ENCODE data around the gene CYP3A5.

CYP3A5 gene

GRCh38 chr7:99605527-99605926, 74.3 kb downstream of the CYP3A5 start:
- no peak for DNase-seq

- DNase-seq, result no peak
These were observed 78.0 kb downstream of the CYP3A5 start for GRCh38 chr7:99601656-99602310.

- DNase-seq, result no peak
These were observed 80.0 kb downstream of the CYP3A5 start for GRCh38 chr7:99599836-99600235.
